CD4-positive, alpha-beta T cell treated with Interleukin-15 for 4 hours (primary cell): ENCODE data around the gene CCNI.
A peak's percentile ranks its signal among the peaks of the same experiment; 100 is the strongest.
"Not testable (repeated sequence)": the region's sequence is repeated elsewhere in the genome, so short reads cannot be mapped to it uniquely, and the experiment has no call there.

Source experiments
- DNase-seq: peaks from one replicate; pipeline ENCODE4 v3.0.0-alpha.2; 2020; ENCODE audit warnings: low spot score

Gene CCNI

DNA sequence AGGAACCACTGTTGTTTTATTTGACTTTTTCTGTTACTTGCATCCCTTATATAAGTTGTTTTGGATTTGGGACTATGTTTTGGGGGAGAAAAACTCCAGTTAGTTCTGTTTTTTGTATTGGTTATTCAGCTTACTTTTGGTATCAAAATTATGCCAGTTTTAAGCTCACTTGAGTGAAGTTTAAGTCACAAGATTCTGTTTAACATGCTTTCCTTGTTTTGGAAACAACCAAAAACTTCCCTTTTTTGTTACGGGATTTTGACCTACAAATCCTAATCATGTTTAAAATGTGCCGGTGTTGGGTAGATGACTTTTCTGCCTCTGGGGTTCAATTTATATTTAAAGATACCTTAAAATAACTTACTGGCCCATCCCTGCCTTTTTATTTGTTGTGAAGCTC, 36.0 kb downstream of the CCNI start:
- no peak for DNase-seq

DNA sequence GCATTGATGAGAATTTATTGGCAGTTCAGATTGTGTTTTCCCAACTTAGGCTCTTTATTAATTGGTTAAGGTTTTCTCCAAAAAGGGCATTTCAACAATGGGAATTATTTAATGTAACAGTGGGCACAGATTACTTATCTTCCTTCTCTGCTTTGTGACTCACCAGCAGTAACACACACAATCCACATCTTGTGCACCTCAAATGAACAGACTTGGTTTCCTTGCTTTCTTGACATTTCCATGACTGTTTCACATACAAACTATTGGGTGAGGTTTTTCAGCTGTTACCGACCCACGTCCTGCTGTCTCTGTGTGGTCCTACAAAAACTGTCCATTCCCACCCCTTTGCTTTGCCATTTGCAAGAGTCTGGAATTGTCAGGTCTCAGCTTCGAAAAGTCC, 38.1 kb downstream of the CCNI start:
- DNase-seq = no peak

DNA sequence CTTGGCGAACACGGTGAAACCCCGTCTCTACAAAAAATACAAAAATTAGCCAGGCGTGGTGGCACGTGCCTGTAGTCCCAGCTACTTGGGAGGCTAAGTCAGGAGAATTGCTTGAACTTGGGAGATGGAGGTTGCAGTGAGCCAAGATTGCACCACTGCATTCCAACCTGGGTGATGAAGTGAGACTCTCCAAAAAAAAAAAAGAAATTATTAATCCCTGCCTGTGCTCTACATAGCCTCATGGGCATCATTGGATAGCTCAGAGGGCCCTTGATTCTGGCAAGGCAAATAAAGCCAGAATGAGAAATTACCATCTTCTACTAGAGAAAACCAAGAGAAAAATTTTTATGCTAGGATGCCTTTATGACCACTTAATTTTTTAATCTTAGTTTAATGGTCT, 38.6 kb downstream of the CCNI start:
- DNase-seq = not testable (repeated sequence)

- no peak for DNase-seq
These were observed 39.6 kb downstream of the CCNI start for GRCh38 chr4:77036206-77036605.

DNA sequence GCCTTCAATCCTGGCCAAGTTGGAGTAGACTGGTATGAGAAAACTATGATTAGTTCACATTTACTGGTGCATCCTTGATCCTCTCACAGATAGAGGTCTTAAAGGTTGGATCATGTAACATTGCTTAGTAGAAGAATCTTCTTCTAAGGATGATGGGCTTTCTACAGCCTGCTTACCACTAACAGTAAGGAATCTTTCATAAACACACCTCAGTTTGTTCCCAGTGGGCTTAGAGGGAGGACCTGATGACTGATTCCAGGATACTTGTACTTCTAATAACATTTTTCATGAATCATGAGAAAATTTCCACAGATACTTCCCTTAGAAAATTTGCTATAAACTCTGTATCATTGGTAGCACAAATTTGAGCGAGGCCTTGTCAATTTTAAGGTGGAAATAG, 40.6 kb downstream of the CCNI start:
- DNase-seq = no peak

- DNase-seq = peak; percentile 55
These were observed 44.2 kb downstream of the CCNI start for GRCh38 chr4:77031544-77031943.

GRCh38 chr4:77029757-77030156, 46.0 kb downstream of the CCNI start:
- DNase-seq = not testable (repeated sequence)

DNA sequence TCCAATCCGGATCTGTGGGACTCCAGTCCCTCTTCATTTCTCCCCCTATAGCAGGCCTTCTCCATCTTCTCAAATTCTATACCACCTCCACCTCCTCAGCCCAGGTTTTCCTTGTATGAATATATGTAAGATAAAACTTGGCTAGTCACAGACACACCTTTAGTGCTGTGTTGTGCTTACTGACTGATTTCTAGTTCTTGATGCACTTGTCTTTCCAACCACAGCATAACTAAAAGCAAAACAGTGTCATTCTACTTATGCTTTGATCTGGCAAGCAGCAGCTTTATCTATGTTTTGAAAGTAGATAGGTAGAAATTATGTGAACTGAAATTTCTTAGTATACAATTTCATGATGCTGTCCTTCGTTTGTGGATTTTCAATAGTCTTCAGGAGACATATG, 47.5 kb downstream of the CCNI start:
- DNase-seq = no peak

GRCh38 chr4:77026322-77026704, 49.5 kb downstream of the CCNI start:
- DNase-seq = no peak

- DNase-seq = no peak
These were observed 50.0 kb downstream of the CCNI start for GRCh38 chr4:77025643-77026321.

DNA sequence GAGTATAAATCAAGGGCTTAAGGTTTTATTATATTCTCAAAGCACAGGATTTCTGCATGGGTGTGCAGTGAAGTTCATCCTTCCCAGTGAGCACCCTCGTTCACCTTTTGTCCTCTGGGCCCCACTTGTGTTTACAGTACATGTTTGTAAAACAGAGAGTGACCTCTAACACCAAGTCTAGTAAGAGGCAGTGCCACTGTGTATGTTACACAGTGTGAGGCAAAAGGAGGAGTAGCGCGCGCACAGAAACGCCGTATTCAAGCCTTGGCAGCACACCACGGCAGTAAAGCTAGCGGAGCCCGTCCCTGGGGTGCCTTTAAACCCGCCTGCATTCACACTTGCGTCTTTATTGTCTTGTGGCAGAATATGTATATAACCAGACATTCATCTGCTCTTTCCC, 51.9 kb downstream of the CCNI start:
- no peak for DNase-seq

- DNase-seq = no peak
These were observed 53.1 kb downstream of the CCNI start for GRCh38 chr4:77022560-77023179.

DNA sequence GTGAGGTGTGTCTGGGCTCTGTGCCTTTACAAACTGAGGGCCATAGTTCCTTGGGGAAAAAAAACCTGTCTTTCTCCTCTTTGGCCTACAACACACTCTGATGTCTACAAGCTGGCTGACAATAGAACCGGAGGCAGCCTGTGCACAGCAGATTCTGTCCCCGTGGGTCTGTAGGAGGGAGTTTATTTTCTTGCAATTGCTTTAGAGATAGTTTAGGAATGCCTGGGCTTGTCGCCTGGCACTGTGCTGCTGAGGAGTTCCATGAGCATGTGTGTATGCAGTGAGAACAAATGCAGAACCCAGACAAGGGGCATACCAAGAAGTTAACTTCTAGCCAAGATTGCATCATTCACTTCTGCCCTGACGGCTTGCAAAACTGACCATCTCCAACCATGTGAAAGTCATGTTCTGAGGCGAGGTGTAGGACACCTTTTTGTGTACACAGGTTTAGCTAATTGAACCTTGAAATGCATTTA, 54.1 kb downstream of the CCNI start:
- no peak for DNase-seq

- DNase-seq = no peak
These were observed 55.8 kb downstream of the CCNI start for GRCh38 chr4:77020017-77020416.

DNA sequence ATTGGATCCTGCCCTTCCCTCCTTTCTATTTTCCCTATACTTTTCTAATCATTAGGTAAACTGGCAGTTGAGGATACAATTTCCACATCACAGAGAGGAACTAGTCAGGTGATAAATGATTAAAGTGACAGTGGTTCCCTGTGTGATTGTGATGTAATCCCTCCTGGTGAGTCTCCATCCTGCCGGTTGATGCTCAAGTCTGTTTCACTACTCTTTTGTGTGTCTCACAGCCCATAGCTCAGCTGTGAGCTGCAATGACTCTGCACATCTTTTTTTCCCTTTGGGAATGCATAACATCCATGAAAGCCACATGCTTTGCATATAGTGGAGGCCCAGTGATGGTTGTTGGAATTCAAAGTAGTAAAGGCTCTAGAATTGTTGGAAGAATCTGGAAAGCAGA, 60.4 kb downstream of the CCNI start:
- DNase-seq = no peak

DNA sequence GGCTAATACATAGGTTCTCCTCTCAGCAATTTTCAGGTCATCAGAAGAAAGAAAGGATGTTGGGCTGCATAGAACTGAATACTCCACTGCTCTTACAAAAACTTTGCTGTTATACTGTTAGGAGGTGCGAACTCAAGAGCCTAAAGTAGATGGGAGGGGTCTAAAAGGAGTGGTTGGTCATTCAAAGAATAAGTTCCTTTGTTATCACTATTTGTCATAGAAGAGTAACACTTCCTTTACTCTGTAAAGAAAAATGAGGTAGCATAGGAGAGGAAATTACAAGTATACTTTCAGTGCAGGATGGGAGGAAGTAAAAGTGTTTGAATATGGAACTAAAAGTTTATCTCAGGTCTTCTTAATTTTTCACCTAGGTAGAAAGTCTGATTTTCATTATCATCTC, 61.5 kb downstream of the CCNI start:
- DNase-seq = no peak

DNA sequence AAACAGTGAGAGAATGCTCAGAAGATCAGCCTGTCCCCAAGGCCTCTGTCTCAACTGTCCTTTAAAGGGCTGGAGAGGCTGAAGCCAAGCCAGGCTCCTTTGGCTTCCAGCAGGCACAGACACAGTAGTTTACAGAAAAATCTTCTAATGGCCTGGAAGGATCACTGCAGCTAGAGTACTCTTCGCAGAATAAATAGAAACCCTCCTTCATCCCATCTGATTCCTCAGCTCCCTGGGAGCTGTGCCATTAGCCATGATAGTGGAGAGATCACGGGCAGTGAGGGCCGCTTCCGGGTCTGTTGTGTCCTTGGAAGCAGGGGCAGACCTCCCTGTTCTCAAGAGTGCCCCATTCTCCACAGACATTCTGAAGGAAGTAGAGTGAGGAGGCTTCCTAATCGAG, 63.1 kb downstream of the CCNI start:
- DNase-seq = no peak

DNA sequence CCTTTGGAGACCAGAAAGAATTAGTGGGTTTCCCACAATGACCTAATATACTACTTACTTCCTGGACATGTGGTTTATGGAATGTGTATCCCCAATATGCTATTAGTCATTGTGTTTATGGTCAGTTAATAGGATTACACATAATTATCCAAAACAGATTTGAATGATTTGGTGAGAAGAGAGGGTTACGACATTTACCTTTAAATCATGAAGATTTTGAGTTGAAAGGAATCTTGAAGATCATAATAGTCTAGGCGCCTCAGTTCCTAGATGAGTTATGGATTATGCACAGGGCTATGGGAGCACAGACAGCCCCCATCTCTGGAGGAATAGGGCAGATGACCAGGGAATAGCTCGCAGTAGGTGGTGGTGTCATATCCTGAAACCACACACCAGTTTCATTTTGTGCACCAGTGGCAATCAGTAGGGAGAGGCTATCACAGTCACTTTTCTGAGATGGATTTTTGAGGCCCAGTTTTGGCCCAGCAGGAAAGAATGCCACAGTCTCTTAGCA, 64.9 kb downstream of the CCNI start:
- DNase-seq = no peak

GRCh38 chr4:77009511-77010115, 66.2 kb downstream of the CCNI start:
- no peak for DNase-seq

DNA sequence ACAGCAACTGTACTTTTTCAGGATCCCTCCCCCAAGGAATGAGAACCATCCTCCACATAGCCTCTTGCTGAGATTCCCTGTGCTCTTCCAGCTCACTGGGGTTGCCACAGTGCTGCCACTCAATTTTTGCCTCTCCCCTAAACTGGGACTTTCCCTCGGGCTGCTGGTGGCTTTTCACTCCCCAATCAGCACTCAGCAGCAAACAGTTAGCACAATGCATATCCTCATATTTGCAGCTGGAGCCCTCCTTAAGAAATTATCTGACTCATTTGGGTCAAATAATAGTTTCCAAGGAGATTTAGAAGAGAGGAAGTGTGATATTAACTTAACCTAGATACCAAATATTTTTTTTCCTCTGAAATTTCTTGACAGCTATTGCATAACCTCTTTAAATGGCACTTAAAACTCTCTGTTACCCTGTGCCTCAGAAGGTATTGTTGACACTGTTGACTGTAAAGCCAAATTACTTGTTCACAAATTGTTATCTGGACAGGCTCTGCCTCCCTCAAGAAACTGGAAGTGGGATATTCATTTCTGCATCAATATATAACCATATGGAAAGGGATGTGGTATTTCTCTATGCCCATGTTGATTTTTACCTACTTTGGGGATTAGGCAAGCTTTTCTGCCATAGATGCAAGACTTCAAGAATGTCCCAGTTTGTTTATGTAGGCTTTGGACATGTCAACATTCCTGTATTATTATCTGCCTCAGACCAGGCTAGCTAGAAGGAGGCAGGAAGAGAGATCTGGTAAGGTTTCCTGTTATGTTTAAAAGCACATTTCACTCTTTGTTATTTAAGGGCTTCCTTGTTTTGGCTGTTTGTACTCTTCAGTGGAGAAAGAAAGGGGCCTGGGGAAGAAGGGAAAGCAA, 68.2 kb downstream of the CCNI start:
- peak; percentile 65 for DNase-seq

GRCh38 chr4:77006753-77007353, 68.9 kb downstream of the CCNI start:
- no peak for DNase-seq

GRCh38 chr4:77003400-77003799, 72.4 kb downstream of the CCNI start:
- DNase-seq = no peak
